GM18517 (cell line): ENCODE measurements around the gene SOCS1.

ENCODE experiments used
- ATAC-seq: cut with Tn5 transposase; IDR thresholded peaks from one replicate; pipeline ENCODE4 v1.9.1; 2021; ENCODE audit warnings: mild to moderate bottlenecking, moderate library complexity; ENCODE audit not compliant: unreplicated experiment

Gene SOCS1

DNA sequence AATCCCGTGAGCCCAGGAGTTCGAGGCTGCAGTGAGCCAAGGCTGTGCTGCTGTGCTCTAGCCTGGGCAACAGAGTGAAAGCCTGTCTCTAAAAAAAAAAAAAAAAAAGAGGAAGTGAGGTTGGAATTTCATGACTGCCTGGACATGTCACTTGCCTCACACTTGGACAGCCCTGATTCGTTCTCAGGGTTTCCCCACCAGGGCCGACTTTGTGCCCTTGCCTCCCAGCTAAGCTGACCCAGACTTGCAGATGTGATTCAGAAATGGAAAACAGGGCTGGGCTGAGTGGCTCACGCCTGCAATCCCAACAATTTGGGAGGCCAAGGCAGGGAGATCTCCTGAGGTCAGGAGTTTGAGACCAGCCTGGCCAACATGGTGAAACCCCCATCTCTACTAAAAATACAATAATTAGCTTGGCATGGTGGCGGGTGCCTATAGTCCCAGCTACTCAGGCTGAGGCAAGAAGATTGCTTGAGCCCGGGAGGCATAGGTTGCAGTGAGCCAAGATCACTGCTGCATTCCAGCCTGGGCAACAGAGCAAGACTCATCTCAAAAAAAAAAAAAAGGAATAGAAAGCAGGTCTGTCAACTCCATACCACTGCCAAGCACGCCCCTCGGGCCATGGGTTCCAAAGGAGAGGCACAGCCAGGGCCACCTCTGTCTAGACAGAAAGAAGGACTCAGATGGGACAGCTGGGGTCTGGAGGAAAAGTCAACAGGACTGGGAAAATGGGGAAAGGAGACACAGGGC is 46.9 kb downstream of the SOCS1 start:
- ATAC-seq: no peak

DNA sequence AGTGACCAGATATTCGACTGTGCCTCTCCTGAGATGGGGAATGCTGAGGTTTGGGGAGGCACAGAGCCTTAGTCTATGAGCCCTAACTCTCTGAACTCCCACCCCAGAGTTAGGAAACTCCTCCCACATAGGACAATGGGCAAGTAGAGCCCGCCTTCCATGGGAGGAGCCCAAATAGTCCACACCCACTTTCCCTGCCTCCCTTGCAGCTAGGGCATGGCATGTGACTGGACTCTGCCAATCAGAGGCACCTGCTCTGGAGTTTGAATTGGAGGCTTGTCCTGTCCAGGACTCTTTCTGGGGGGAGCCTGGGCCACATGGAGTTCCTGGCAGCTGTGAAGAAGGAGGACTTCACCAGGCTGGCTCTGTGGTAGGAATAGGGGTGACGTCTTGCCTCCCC is 48.4 kb downstream of the SOCS1 start:
- ATAC-seq: no peak

DNA sequence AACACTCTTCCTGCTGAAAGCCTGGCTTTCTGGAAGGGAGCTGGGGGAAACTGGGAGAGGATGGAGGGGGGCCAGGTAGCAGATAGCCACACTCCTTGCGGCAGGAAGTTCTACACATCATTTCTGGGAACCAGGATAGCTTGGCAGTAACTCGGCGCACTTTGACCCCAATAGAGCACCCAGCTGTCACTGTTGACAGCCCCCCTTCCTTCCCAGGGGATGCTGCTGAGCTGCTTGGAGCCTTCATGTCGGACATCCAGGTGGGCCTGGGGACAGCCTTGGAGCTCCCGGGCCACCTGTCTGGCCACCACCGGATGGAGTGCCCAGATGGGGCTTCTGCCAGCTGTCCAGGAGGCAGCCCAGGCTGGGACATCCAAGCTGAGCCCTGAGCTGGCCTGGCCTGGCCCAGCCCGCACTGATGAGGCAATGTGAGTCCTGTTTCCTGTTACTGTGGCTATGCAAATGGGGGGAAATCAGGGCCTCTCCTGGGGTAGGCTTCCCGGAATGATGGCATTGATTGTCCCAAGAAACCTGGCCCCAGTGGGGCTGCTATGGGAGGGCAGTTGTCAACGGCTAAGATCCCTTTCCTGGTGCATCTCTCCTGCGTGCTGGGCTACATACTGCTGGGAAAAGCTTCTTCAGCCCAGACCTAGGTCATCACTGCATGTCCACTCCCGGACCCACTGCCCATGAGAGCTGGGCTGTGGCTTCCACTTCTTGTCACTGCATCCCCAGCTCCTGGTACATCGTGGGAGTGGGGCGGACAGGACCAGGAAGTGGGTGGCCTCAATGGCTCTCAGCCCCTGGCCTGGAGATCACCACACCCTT is 50.0 kb downstream of the SOCS1 start:
- no peak for ATAC-seq

DNA sequence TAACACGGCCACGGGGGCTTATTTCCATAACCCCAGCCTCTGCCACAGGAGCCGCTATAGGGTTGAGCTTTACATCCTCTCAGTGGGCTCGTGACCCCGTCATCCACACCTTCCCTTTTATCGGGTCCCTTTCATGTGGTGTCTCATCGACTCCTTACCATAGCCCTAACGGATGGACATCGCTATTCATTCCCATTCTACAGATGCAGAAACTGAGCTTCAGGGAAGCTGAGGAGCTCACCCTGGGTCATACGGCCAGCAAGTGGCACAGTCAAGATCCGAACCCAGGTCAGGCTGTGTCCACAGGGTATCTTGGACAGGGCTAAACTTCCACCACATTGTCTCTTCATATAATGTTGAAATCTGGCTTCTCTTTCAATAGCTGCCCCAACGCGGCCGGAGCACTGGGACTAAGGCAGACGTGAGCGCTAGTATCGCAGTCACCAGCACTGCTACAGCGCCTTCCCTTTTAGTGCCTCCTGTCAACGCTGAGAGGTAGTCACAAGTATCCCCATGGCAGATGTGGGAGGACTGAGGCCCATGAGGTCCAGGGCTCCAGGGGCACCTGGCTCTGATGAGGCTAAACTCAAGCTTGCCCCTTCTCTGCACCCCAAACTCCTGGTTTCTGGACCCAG is 50.8 kb downstream of the SOCS1 start:
- no peak for ATAC-seq

DNA sequence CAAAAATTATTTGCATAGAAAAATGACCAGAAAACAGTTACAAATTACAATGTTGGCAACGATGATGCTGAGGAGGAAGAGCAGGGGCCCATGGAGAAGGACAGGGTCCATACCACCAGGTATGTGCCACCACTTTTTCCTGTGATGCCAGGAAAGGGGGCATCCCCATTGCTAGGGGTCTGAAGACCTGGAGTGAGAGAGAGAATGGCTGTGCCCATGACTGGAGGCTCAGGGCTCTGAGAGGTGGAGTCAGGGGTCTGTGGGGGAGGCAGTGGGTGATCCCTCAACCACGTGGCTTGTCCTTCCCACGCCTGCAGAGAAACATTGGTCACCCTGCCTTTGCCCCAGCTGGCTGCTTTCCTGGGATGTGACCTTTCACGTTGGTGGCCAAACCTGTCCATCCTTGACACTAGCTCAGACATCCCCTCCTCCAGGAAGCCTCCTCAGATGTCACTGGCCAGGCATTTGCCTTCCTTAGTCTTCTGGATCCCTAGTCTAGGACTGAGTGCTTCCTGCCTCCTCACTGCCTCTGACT is 51.4 kb downstream of the SOCS1 start:
- ATAC-seq: no peak
